K562 (cell line): ENCODE measurements around the gene SRGAP3. TPM values are rescaled to one million over a fixed set of nuclear protein-coding genes. Genes with fewer than 3 reads are reported as not detected.

ENCODE experiments used
- ATF1 ChIP-seq, 2 experiments: fragments of 450-650 bp in 1 of 2; IDR thresholded peaks; 2 replicates each; pipeline ENCODE4 v1.6.1; 2016; ENCODE audit warnings: missing compliant biosample characterization in 1 of 2, missing genetic modification characterization in 1 of 2
- ATF7 ChIP-seq: fragments of 450-650 bp; IDR thresholded peaks from 2 replicates; pipeline ENCODE4 v1.7.1; 2014; ENCODE audit warnings: mild to moderate bottlenecking, moderate library complexity
- CREBBP ChIP-seq: IDR thresholded peaks from one replicate; pipeline ENCODE4 v1.6.1; 2012; ENCODE audit warnings: low read depth, mild to moderate bottlenecking, control low read depth, inconsistent platforms, low read length
- HNRNPLL ChIP-seq: fragments of 200-400 bp; formaldehyde crosslinking; IDR thresholded peaks from 2 replicates; pipeline ENCODE4 v1.6.1; 2017; ENCODE audit warnings: low read length, low read depth, mild to moderate bottlenecking; ENCODE audit not compliant: poor library complexity, severe bottlenecking
- LCOR ChIP-seq: sonication (generic); formaldehyde crosslinking; IDR thresholded peaks from 2 replicates; pipeline ENCODE4 v1.8.0; 2022; ENCODE audit warnings: mild to moderate bottlenecking, missing genetic modification reagents
- NCOA6 ChIP-seq: fragments of 450-650 bp; IDR thresholded peaks from 2 replicates; pipeline ENCODE4 v1.6.1; 2017; ENCODE audit warnings: mild to moderate bottlenecking
- NFIX ChIP-seq: fragments of 250-450 bp; sonication (Bioruptor Pico); IDR thresholded peaks from 2 replicates; pipeline ENCODE4 v1.4.0; 2020; ENCODE audit warnings: low read depth, mild to moderate bottlenecking, moderate library complexity
- PTTG1 ChIP-seq: fragments of 450-650 bp; IDR thresholded peaks from 2 replicates; pipeline ENCODE4 v1.6.1; 2016; ENCODE audit warnings: low read depth, mild to moderate bottlenecking, missing genetic modification characterization, missing compliant biosample characterization
- SPI1 ChIP-seq: IDR thresholded peaks from 2 replicates; pipeline ENCODE4 v1.6.1; 2011; ENCODE audit warnings: low read depth, low read length, control low read depth, borderline replicate concordance
- STAT5A ChIP-seq: IDR thresholded peaks from 2 replicates; pipeline ENCODE4 v1.6.1; 2012; ENCODE audit warnings: low read length, inconsistent platforms, borderline replicate concordance
- TCF15 ChIP-seq: fragments of 250-450 bp; sonication (Bioruptor Pico); IDR thresholded peaks from 2 replicates; pipeline ENCODE4 v1.8.0; 2022; ENCODE audit warnings: moderate library complexity, mild to moderate bottlenecking, inconsistent platforms
- ZNF184 ChIP-seq: sonication (generic); formaldehyde crosslinking; IDR thresholded peaks from 2 replicates; pipeline ENCODE4 v1.5.0; 2020; ENCODE audit warnings: missing genetic modification reagents
- ZNF766 ChIP-seq: fragments of 200-800 bp; sonication (Bioruptor generic); conservative IDR thresholded peaks from 2 replicates; pipeline ENCODE4 v1.6.1; 2016; ENCODE audit warnings: missing genetic modification characterization, missing compliant biosample characterization
- ZNF79 ChIP-seq: fragments of 250-450 bp; sonication (Bioruptor Pico); IDR thresholded peaks from 2 replicates; pipeline ENCODE4 v1.4.0; 2020; ENCODE audit warnings: low read depth, mild to moderate bottlenecking, moderate library complexity
- polyA plus RNA-seq, 8 experiments: library from polyadenylated mRNA; depleted of rRNA in 4 of 8; stranded (reverse) in 5 of 8; unstranded in 3 of 8; fragments of >200 nt; fragmentation: Nextera tagmentation in 2 of 8; fragmentation: Illumina TruSeq in 1 of 8; extraction: Ambion mirVana in 2 of 8; extraction: Trizol in 1 of 8; gene quantifications; 2 replicates each; pipeline versions ENCODE4 v1.2.1 to v1.2.3, GENCODE V29; 2011 to 2014; ENCODE audit warnings: inconsistent platforms in 1 of 8, missing spikeins in 1 of 8
- total RNA-seq, 7 experiments: library from RNA; depleted of rRNA in 6 of 7; stranded (reverse); fragments of >200 nt in 6 of 7; fragmentation: Illumina TruSeq in 2 of 7; extraction: Trizol in 2 of 7; gene quantifications; 2 replicates each; pipeline versions ENCODE4 v1.2.1 to v1.2.3, GENCODE V29; 2011 to 2021; ENCODE audit warnings: low replicate concordance in 1 of 7
- TF ChIP-seq, protein P1 (sequence below): fragments of 250-450 bp; sonication (Bioruptor Pico); IDR thresholded peaks from 2 replicates; pipeline ENCODE4 v1.4.0; 2020

Gene SRGAP3
- total and polyA plus RNA-seq, 9 of the 15 experiments (the other 6 are each of a cell fraction or from before 2014, with no cell fraction given) = 0.11 to 0.85 (median 0.35) TPM; not detected in 2

DNA sequence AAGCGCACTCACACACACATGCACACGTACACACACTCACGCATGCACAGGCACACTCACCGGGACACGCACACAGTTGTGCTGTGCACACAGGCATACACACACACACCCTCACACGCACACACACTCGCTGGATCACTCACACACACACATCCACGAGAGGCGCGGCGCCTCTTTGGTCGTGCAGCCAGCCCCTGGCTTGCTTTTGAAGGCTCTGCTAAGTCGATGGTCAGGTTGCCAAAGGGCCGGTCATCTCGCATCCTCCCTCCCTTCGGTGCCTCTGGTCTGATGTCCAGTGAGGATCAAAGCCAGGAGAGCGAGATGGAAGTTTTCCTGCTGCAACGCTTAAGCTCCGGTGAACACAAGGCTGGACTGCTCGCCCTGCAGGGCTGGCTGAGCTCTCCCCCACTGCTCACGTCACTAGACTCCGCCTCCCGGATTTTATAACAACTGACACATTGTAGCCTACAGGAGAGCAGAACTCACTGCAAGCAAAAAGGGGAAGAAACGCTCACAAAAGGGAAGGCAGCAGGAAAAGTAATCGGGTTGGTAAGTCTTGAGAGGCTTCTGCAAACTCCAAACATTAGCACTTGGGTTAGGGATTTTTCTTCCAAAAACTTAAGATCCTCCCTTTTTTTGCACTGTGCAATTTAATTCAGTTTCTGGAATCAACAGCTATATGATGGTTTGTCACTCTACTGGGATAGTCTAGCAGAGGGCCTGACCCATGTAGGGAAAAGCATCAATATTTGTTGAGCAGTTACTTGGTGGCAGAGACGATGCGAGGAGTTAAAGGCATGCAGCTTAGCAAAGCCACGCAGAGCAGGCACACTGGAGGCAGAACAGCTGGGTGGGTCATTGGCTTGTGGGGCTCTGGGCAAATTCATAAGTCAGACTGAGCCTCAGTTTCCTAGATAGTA is at the start of gene SRGAP3 (continued):
- TF ChIP-seq CREBBP = no peak
- no peak for TF ChIP-seq ZNF79 (CRISPR knock-in tag)
- TF ChIP-seq HNRNPLL = no peak
- no peak for TF ChIP-seq LCOR (CRISPR knock-in tag)
- peak; percentile 31 for TF ChIP-seq ATF7
- no peak for TF ChIP-seq ZNF184 (CRISPR knock-in tag)
- no peak for TF ChIP-seq PTTG1
- TF ChIP-seq NFIX (CRISPR knock-in tag) = no peak
- peak; percentile 71 for TF ChIP-seq SPI1
- TF ChIP-seq STAT5A = no peak
- no peak for TF ChIP-seq TCF15
- peak; percentile 70; the same call in 1 of the 2 replicates for TF ChIP-seq ZNF766 (CRISPR knock-in tag)
- no peak for TF ChIP-seq ATF1 (CRISPR knock-in tag; IDR thresholded peaks at IDR 0.05)
- TF ChIP-seq ATF1 (tag; IDR thresholded peaks at IDR 0.05) = peak; percentile 93
- TF ChIP-seq, protein P1, sequence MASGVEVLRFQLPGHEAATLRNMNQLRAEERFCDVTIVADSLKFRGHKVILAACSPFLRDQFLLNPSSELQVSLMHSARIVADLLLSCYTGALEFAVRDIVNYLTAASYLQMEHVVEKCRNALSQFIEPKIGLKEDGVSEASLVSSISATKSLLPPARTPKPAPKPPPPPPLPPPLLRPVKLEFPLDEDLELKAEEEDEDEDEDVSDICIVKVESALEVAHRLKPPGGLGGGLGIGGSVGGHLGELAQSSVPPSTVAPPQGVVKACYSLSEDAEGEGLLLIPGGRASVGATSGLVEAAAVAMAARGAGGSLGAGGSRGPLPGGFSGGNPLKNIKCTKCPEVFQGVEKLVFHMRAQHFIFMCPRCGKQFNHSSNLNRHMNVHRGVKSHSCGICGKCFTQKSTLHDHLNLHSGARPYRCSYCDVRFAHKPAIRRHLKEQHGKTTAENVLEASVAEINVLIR (CRISPR knock-in tag) = peak; percentile 71; the same call in 1 of the 2 replicates
- TF ChIP-seq NCOA6 = no peak
- TF ChIP-seq, all 486 proteins: peak for 22
